DOHH2 (cell line): ENCODE measurements around the gene MAG.

Experiments
- H3F3A ChIP-seq: fragments of 200-600 bp; sonication (generic), shearing (Covaris generic); 2 replicates; pipeline ENCODE4 v1.6.0; 2016; ENCODE audit warnings: antibody characterized with exemption, mild to moderate bottlenecking; ENCODE audit not compliant: control insufficient read depth, insufficient read depth
- H3K27ac ChIP-seq: fragments of 200-600 bp; sonication (generic); 2 replicates; pipeline ENCODE4 v1.5.1; 2014; ENCODE audit warnings: low read depth, mild to moderate bottlenecking, low read length, moderate library complexity
- H3K27me3 ChIP-seq: fragments of 200-600 bp; sonication (generic); 2 replicates; pipeline ENCODE4 v1.6.1; 2014; ENCODE audit warnings: mild to moderate bottlenecking, low read length, mixed read lengths; ENCODE audit not compliant: control insufficient read depth
- H3K36me3 ChIP-seq: fragments of 200-600 bp; sonication (generic); 2 replicates; pipeline ENCODE4 v1.6.1; 2014; ENCODE audit warnings: mild to moderate bottlenecking, low read length, moderate library complexity, mixed read lengths; ENCODE audit not compliant: control insufficient read depth
- H3K4me1 ChIP-seq: fragments of 200-600 bp; sonication (generic); 2 replicates; pipeline ENCODE4 v1.6.1; 2014; ENCODE audit warnings: mild to moderate bottlenecking, low read length, mixed read lengths; ENCODE audit not compliant: control insufficient read depth
- H3K4me2 ChIP-seq: fragments of 200-600 bp; sonication (generic); 2 replicates; pipeline ENCODE4 v1.6.0; 2014; ENCODE audit warnings: mild to moderate bottlenecking, low read length, moderate library complexity
- H3K4me3 ChIP-seq: fragments of 200-600 bp; sonication (generic); 2 replicates; pipeline ENCODE4 v1.5.1; 2014; ENCODE audit warnings: mild to moderate bottlenecking, low read length, mixed read lengths
- H3K79me2 ChIP-seq: fragments of 200-600 bp; sonication (generic); 2 replicates; pipeline ENCODE4 v1.6.1; 2014; ENCODE audit warnings: mild to moderate bottlenecking, low read length, mixed read lengths; ENCODE audit not compliant: control insufficient read depth
- H3K9me2 ChIP-seq: fragments of 200-600 bp; sonication (generic); replicated peaks from 2 replicates; pipeline ENCODE4 v1.6.1; 2014; ENCODE audit warnings: mild to moderate bottlenecking, low read length, mixed read lengths; ENCODE audit not compliant: control insufficient read depth
- H3K9me3 ChIP-seq: fragments of 200-600 bp; sonication (generic); 2 replicates; pipeline ENCODE4 v1.6.1; 2014; ENCODE audit warnings: antibody characterized with exemption, low read length, mixed read lengths; ENCODE audit not compliant: control insufficient read depth, insufficient read depth
- H4K20me1 ChIP-seq: fragments of 200-600 bp; sonication (generic); 2 replicates; pipeline ENCODE4 v1.6.0; 2014; ENCODE audit warnings: low read depth, mild to moderate bottlenecking, antibody characterized with exemption, low read length, moderate library complexity; ENCODE audit not compliant: control insufficient read depth, insufficient read depth
- CTCF ChIP-seq: fragments of 200-600 bp; sonication (generic); IDR thresholded peaks from one replicate; pipeline ENCODE4 v1.5.1; 2014; ENCODE audit warnings: antibody characterized with exemption, mild to moderate bottlenecking, low read depth, low read length; ENCODE audit not compliant: poor library complexity, severe bottlenecking
- EZH2phosphoT487 ChIP-seq: fragments of 200-600 bp; sonication (generic); IDR thresholded peaks from 2 replicates; pipeline ENCODE4 v1.6.1; 2017; ENCODE audit warnings: borderline replicate concordance, mild to moderate bottlenecking, antibody characterized with exemption, low read length, moderate library complexity, mixed read lengths

Gene MAG

GRCh38 chr19:35291259-35291658 is 702 bp upstream of the MAG start:
- Histone ChIP-seq H3K4me2 (peak overlapping the region; percentile 81), H3K9me2 (no peaks in the 10 kb centered on the region), H3K27ac (no peak overlapping the region), H3K79me2 (no peaks in the 10 kb centered on the region), H3K9me3 (no peaks in the 10 kb centered on the region), H3K27me3 (peaks cover 16% of the 10 kb centered on the region), H3K4me3 (no peak overlapping the region), H3F3A (peaks cover 24% of the 10 kb centered on the region), H3K4me1 (peaks cover 64% of the 10 kb centered on the region), H3K36me3 (no peaks in the 10 kb centered on the region), H4K20me1 (no peaks in the 10 kb centered on the region)
- TF ChIP-seq CTCF = no peak
- TF ChIP-seq EZH2phosphoT487 = no peak

DNA sequence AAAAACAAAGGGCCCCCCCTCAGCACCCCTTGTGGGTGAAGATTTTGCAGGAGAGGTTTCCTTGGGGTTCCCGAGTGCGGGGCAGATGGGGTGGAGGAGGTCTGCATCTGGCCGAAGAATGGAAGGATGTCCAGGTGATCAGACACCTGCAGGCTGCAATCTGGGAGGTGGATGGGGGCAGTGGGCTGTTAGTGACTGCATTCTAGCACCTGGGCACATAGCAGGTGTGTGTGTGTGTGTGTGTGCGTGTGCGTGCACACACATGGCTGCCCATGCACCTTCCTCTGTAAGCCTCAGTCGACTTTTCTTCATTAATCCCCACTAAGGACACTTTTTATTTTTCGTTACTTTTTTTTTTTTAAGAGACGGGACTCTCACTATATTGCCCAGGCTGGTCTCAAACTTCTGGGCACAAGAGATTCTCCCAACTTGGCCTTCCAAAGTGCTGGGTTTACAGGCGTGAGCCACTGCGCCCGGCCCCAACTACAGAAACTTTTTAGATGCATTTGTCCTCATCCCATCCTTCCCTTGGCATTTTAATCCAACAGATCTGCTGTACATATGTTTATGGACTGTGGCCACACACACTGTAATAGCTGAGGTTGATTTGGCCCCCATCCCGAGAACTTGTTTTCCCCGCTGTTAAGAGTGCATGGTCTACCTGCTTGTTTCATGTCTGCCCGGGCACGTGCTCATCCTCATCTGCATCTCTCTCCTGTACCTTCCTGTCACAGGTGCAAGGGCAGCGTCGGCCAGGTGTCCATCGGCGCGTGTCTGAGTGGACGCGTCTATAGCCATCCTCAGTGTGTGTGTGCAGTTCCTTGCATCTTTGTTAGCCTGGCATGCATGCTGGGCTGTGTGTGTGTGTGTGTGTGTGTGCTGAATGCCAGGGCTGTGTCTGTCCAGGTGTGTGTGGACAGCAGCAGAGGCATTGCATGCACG is 731 bp downstream of the MAG start:
- Histone ChIP-seq H3K79me2 (no peaks in the 10 kb centered on the region), H3K27me3 (peaks cover 16% of the 10 kb centered on the region), H3K4me1 (peaks cover 74% of the 10 kb centered on the region), H3K4me3 (peak overlapping the region; percentile 30), H3F3A (peaks cover 38% of the 10 kb centered on the region), H3K27ac (peak overlapping the region; percentile 54), H3K9me3 (no peaks in the 10 kb centered on the region), H4K20me1 (no peaks in the 10 kb centered on the region), H3K9me2 (no peaks in the 10 kb centered on the region), H3K36me3 (no peaks in the 10 kb centered on the region), H3K4me2 (peak overlapping the region; percentile 81)
- no peak for TF ChIP-seq CTCF
- TF ChIP-seq EZH2phosphoT487 = no peak

DNA sequence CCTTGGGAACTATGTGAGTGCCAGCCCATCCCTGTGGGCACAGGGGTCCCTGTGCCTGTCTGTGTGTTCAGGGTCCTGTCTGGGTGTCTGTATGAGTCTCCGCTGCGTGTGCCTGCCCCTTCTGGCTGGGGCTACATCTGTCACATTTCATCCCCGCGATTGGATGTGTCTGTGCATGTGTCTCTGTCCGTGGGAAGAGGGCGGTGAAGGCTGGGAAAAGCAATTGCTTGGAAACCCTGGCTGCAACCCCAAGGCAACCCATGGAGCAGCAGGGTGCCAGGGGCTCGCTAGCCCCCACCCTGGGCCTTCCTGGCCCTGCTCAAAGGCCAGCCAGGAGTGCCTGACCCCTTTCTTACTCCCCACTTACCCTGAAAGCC is 1.4 kb downstream of the MAG start:
- Histone ChIP-seq H3K4me1 (peaks cover 80% of the 10 kb centered on the region), H3F3A (peaks cover 40% of the 10 kb centered on the region), H3K27ac (no peak overlapping the region), H3K36me3 (no peaks in the 10 kb centered on the region), H4K20me1 (no peaks in the 10 kb centered on the region), H3K27me3 (peaks cover 16% of the 10 kb centered on the region), H3K9me3 (no peaks in the 10 kb centered on the region), H3K4me3 (peak overlapping the region; percentile 30), H3K79me2 (no peaks in the 10 kb centered on the region), H3K4me2 (peak overlapping the region; percentile 81), H3K9me2 (no peaks in the 10 kb centered on the region)
- TF ChIP-seq CTCF (no peak), EZH2phosphoT487 (no peak)
